Colon (tissue), 2 donors: Measurements from ENCODE around the gene FOXO3.

ENCODE experiments used
- FAIRE-seq: peaks from 2 replicates; lab custom pipeline; 2012; peaks lifted over from hg19 to GRCh38; lab: Jason Lieb, UNC
- donor health status: control.
- donor health status: control.

The FOXO3 gene

DNA sequence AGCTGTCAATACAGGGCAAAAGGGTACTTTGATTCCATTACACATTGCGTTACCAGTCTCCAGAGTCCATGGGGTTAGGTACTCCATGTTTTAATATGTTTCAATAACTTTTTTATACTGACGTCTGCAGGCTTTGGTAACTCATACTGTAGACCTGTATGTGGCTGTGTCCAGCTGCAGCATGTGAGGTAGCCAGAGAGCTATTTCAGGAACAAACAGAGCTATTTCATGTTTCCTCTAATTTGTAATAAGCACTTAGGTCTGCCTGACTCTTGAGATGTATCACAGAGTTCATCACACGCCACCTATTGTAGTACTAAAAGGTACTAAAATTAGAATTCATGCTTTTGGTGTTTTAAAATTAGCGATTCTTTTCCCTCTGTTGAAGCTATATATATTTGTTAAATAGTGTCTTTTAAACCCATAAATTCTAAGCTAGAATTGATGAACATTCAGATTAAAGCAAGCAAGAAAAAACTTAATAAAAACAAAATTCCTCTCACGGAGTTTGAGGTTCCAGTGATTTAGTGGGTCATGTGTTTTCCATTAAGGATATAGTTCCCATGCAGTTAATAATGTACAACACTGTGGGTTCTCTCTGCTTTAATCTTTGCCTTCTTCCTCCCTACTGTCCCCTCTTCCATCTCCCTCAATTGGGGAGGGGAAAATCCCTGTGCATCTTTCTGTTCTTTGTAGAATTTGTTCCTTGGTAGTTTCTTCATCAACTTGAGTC is 37.0 kb downstream of the FOXO3 start:
- FAIRE-seq = no peak

- no peak for FAIRE-seq
These were observed 37.7 kb downstream of the FOXO3 start for GRCh38 chr6:108598305-108598863.

GRCh38 chr6:108604156-108604555 is 43.4 kb downstream of the FOXO3 start:
- no peak for FAIRE-seq

DNA sequence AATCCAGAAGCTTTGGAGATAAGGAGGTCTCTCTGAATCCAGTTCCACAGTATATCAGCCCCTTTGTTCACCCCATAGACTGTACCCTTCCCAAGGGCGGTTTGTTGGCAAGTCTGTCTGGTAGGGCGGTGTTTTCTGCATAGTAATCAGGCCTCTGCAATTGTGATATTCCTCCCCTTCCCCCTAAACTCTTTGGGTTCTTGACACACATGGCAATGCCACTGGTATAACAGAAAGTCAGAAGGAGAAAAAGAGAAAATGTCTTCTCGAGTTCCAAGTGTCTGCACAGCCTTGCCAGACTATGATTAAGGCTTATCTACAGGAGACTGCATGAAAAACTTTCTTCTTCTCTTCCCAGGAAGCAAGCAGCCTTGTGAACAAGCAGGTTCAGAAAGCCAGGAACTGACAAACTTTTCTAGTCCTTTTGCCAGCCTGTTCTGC is 45.6 kb downstream of the FOXO3 start:
- FAIRE-seq = no peak

- FAIRE-seq = no peak
These were observed 47.9 kb downstream of the FOXO3 start for GRCh38 chr6:108608453-108609275.

GRCh38 chr6:108609276-108609769 is 48.6 kb downstream of the FOXO3 start:
- no peak for FAIRE-seq

DNA sequence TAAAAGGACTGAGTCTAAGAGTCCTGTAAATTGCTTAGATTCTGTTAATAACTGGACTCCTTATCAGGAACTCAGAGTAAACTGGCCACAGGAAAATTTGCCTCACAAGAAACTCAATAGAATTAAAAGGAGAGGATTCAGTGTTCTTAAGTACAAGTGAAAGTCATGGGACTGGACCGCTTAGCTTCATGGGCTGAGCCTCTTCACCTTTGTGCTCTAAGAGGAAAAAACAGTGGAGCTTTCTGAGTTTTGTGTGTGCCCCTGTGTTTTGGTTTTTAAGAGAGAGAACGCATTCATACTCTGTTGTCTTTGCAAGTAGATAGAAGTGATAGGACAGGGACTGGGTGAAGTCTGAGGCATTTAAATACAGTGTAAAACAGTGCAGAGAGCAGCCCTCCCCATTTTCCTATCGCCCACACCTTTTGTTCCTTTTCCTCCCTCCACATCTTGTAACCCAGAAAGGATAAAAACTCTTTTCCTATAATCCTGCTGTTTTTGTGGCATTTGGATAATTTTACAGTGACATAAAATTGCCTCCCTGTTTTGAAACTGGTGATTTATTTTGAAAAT is 49.6 kb downstream of the FOXO3 start:
- no peak for FAIRE-seq

- no peak for FAIRE-seq
These were observed 50.4 kb downstream of the FOXO3 start for GRCh38 chr6:108610957-108611586.

- FAIRE-seq = no peak
These were observed 52.1 kb downstream of the FOXO3 start for GRCh38 chr6:108612852-108613251.

GRCh38 chr6:108616544-108616943 is 55.8 kb downstream of the FOXO3 start:
- FAIRE-seq = no peak

GRCh38 chr6:108616973-108617372 is 56.3 kb downstream of the FOXO3 start:
- no peak for FAIRE-seq

- FAIRE-seq = no peak
These were observed 58.0 kb downstream of the FOXO3 start for GRCh38 chr6:108618623-108619152.

DNA sequence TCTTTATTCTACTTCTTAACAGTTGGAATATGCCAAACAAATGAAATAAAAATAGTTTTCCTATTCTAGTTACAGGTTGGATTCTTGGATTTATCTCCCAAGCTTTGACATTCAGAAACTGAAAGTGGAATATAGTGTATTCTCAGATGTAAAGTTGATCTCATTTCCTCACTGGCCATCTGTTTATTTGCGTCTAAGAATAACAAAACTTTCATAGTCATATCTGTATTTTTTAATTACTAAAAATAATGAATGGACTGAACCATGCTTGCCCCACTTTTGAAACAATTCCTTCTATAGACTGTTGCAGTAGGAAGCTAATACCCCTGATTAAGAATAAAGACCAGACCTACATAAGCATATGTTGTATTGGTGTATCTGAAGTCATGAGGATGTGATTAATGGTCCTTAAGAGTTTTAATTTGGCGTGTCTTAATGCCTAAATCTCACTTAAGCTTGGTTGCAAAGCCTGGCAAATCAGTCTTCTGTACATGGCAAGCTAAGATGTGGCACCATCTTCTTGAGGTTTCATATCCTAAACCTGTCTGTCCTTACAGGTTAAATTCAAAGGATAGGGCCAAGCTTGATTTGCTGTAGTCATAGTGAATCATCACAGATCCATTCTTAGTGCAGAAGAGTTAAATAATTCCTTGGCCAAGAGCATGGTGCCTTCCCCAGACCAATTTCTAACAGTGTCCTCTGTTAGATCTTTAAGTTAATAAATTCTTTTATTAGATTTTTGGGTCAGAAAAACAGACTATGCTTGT is 58.9 kb downstream of the FOXO3 start:
- FAIRE-seq = no peak

DNA sequence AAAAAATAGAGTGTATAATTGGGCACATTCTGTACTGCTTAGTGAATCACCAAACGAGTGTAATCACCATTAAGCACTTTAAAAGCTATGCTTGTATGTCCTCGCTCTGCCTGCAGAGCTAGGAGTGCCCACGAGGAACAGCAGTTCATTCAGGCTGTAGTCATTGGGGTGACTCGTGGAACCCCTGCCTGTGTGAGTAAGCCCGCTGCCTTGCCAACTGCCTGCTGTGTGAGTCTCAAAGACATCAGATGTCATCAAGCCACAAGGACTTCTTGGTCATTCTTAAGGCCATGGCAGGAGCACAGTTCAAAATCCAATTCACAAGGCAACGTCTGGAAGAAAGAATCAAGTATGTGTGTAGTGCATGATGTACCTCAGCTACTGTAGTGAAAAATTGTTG is 60.4 kb downstream of the FOXO3 start:
- FAIRE-seq = no peak

GRCh38 chr6:108622641-108623298 is 62.1 kb downstream of the FOXO3 start:
- no peak for FAIRE-seq

DNA sequence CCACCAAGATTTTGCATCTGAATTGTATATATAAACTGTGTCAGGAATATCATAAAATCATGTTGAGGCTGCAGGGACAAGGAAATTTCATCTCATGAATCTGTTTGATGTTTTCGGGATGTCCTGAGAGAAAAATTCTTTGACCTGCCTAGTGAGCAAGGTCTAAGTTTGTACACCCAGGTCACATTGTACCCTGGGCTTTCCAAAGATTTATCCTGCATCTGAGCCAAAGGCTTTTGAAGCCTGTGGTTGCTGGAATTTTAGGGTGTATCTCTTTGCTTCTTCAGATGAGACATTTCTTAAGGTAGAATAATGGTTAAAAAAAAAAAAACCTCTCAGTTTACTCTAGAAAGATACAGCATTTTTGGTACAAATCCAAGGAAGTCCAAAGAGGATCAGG is 63.3 kb downstream of the FOXO3 start:
- FAIRE-seq = no peak

GRCh38 chr6:108625581-108625980 is 64.9 kb downstream of the FOXO3 start:
- no peak for FAIRE-seq

DNA sequence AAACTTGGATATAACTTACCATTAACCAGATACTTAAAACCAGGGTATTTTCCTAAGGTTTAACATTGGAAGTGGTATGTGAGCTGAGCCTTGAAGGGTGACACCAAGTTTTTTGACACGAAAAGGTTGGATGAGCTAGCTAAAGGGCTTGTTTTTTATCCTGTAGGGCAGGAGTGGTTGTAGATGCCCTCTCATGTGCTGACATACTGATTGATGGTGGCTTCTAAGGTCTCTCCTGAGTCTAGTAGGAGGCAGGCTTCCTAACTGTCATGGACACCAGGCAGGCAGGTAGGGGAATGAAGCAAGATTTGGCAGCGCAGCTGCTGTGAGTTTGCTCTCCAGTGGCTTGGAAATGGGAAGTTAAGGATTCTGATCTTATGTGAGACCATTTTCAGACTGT is 66.1 kb downstream of the FOXO3 start:
- no peak for FAIRE-seq

DNA sequence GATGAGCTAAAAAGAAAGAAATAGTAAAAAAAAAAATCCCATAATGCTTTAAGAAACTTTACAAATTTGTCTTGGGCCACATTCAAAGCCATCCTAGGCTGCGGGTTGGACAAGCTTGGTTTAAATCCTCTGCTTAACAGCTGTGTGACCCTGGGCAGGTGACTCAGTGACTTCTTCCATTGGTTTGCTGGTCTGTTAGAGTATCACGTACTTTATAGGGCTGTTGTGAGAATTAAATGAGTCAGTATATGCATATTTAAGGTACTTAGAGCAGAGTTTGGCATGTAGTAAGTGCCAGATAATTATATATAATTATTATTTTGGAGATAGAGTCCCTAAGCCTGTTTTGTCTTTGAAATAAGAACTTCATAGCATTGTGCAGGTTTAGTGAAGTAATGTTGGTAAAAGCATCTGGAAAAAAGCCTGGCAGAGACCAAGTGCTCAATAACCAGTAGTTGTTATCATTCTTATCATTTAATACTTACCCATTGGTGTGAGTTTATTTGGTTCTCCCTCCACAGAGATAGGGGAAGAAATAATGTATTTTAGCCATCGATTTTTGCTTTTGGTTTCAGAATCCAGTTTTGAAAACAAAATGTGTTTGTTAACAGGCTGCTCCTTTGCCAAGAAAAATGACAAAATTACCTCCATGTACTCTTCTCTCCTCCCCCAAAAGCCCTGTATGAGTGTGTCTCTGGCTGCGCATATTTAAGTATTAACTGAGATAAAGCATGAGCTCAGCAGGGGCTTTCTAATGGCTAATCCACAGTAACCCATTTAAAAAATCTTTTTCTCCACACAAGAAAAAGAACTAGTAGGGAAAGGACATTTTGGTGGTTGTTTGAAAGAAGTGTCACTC is 67.2 kb downstream of the FOXO3 start:
- no peak for FAIRE-seq
